Mucosa of rectum (tissue), 2 donors: Measurements from ENCODE around the gene GPR119.
"Not testable (repeated sequence)": the region's sequence is repeated elsewhere in the genome, so short reads cannot be mapped to it uniquely, and the experiment has no call there.

Experiments used
- H3K27ac ChIP-seq, 2 donors: one replicate each; pipeline ENCODE4 v1.7.0; 2013; ENCODE audit warnings: inconsistent platforms in 2 of 2, low read depth in 2 of 2, low read length in 2 of 2
- H3K27me3 ChIP-seq, 2 donors: one replicate each; pipeline ENCODE4 v1.7.0; 2013; ENCODE audit warnings: low read length in 2 of 2; ENCODE audit not compliant: control insufficient read depth in 2 of 2, insufficient read depth in 2 of 2
- H3K36me3 ChIP-seq, 2 donors: one replicate each; pipeline ENCODE4 v1.7.0; 2013; ENCODE audit warnings: low read length in 2 of 2; ENCODE audit not compliant: control insufficient read depth in 2 of 2, insufficient read depth in 2 of 2
- H3K4me1 ChIP-seq, 2 donors: one replicate each; pipeline ENCODE4 v1.7.0; 2013; ENCODE audit warnings: low read length in 2 of 2, mild to moderate bottlenecking in 1 of 2; ENCODE audit not compliant: control insufficient read depth in 2 of 2, insufficient read depth in 2 of 2
- H3K4me3 ChIP-seq, 2 donors: one replicate each; pipeline ENCODE4 v1.7.0; 2013; ENCODE audit warnings: low read length in 2 of 2
- H3K9ac ChIP-seq, 2 donors: one replicate each; pipeline ENCODE4 v1.7.0; 2013; ENCODE audit warnings: low read length in 2 of 2, low read depth in 1 of 2, mild to moderate bottlenecking in 1 of 2
- H3K9me3 ChIP-seq, 2 donors: one replicate each; pipeline ENCODE4 v1.7.0; 2013; ENCODE audit warnings: low read length in 2 of 2; ENCODE audit not compliant: control insufficient read depth in 2 of 2
- donor health status: healthy.
- donor health status: Normal muscosa, but diverticular disease.

Gene GPR119

GRCh38 chrX:130340271-130340670 lies 45.2 kb downstream of the GPR119 start:
- Histone ChIP-seq H3K4me3 (peak overlapping the region; percentile 71 to 88), H3K27ac (no peak overlapping the region), H3K36me3 (no peaks in the 10 kb centered on the region), H3K9me3 (no peaks in the 10 kb centered on the region), H3K4me1 (peaks cover 0 to 3% of the 10 kb centered on the region in 2 donors), H3K27me3 (peaks cover 0 to 4% of the 10 kb centered on the region in 2 donors), H3K9ac (peak overlapping the region; percentile 54 to 70)

GRCh38 chrX:130339408-130340222 lies 45.9 kb downstream of the GPR119 start, which contains the start of gene SLC25A14:
SLC25A14 (plus strand) TSS chrX:130339919; CDS start chrX:130340279, 360 bp downstream.
- Histone ChIP-seq H3K9ac (peak within 1 kb of the TSS; percentile 54 to 70), H3K4me3 (peak within 1 kb of the TSS; percentile 71 to 88), H3K27ac (peak within 1 kb of the TSS in 1 of 2 donors; percentile 38), H3K27me3 (peaks cover 0 to 4% of the 10 kb centered on the region in 2 donors), H3K4me1 (peaks cover 0 to 3% of the 10 kb centered on the region in 2 donors), H3K36me3 (no peaks in the 10 kb centered on the region), H3K9me3 (no peaks in the 10 kb centered on the region)

- H3K27me3 ChIP-seq, H3K4me1 ChIP-seq, H3K4me3 ChIP-seq, H3K36me3 ChIP-seq, H3K9me3 ChIP-seq, H3K9ac ChIP-seq, H3K27ac ChIP-seq: not testable (repeated sequence)
These were observed 46.6 kb downstream of the GPR119 start for GRCh38 chrX:130338869-130339268.

- no peak overlapping the region for H3K4me3 ChIP-seq
- H3K27ac ChIP-seq, result no peak overlapping the region
- peaks cover 0 to 2% of the 10 kb centered on the region in 2 donors for H3K27me3 ChIP-seq
- no peaks in the 10 kb centered on the region for H3K9me3 ChIP-seq
- H3K4me1 ChIP-seq, result peaks cover 0 to 3% of the 10 kb centered on the region in 2 donors
- H3K9ac ChIP-seq, result no peak overlapping the region
- no peaks in the 10 kb centered on the region for H3K36me3 ChIP-seq
These were observed 48.9 kb downstream of the GPR119 start for GRCh38 chrX:130336531-130336930.
